ENCODE data around the gene TMC3.
"Not testable (repeated sequence)": the region's sequence is repeated elsewhere in the genome, so short reads cannot be mapped to it uniquely, and the experiment has no call there.

DNA sequence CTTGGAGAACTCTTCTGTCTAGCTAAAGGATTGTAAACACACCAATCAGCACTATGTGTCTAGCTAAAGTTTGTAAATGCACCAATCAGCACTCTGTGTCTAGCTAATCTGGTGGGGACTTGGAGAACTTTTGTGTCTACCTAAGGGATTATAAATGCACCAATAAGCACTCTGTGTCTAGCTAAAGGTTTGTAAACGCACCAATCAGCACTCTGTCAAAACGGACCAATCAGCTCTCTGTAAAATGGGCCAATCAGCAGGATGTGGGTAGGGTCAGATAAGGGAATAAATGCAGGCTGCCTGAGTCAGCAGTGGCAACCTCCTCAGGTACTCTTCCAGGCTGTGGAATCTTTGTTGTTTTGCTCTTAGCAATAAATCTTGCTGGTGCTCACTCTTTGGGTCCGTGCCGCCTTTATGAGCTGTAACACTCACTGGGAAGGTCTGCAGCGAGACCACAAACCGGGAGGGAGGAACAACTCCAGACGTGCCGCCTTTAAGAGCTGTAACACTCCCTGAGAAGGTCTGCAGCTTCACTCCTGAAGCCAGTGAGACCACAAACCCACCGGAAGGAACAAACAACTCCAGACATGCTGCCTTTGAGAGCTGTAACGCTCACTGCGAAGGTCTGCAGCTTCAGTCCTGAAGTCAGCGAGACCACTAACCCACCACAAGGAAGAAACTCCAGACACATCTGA, 40.4 kb upstream of the TMC3 start:
- TF ChIP-seq, protein P1, sequence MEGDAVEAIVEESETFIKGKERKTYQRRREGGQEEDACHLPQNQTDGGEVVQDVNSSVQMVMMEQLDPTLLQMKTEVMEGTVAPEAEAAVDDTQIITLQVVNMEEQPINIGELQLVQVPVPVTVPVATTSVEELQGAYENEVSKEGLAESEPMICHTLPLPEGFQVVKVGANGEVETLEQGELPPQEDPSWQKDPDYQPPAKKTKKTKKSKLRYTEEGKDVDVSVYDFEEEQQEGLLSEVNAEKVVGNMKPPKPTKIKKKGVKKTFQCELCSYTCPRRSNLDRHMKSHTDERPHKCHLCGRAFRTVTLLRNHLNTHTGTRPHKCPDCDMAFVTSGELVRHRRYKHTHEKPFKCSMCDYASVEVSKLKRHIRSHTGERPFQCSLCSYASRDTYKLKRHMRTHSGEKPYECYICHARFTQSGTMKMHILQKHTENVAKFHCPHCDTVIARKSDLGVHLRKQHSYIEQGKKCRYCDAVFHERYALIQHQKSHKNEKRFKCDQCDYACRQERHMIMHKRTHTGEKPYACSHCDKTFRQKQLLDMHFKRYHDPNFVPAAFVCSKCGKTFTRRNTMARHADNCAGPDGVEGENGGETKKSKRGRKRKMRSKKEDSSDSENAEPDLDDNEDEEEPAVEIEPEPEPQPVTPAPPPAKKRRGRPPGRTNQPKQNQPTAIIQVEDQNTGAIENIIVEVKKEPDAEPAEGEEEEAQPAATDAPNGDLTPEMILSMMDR (IDR thresholded peaks at IDR 0.05; ENCODE audit: low read depth, low read length), result not testable (repeated sequence)
- TF ChIP-seq EZH2phosphoT487 (IDR thresholded peaks at IDR 0.05; ENCODE audit: low read depth), result not testable (repeated sequence)
